OCI-LY1 (cell line): ENCODE data around the gene LAMB3.

Experiments used
- H2AFZ ChIP-seq: fragments of 200-600 bp; sonication (generic), shearing (Covaris generic); 2 replicates; pipeline ENCODE4 v1.6.0; 2014; ENCODE audit warnings: antibody characterized with exemption, mild to moderate bottlenecking, low read length
- H3F3A ChIP-seq: fragments of 200-600 bp; sonication (generic), shearing (Covaris generic); 2 replicates; pipeline ENCODE4 v1.6.0; 2014; ENCODE audit warnings: mild to moderate bottlenecking, antibody characterized with exemption, low read length, moderate library complexity; ENCODE audit not compliant: insufficient read depth
- H3K27ac ChIP-seq: fragments of 200-600 bp; sonication (generic); 2 replicates; pipeline ENCODE4 v1.5.1; 2014; ENCODE audit warnings: low read length, mixed run types, mild to moderate bottlenecking, low read depth; ENCODE audit not compliant: poor library complexity, severe bottlenecking
- H3K27me3 ChIP-seq: fragments of 200-600 bp; sonication (generic); 2 replicates; pipeline ENCODE4 v1.6.0; 2014; ENCODE audit warnings: antibody characterized with exemption, mild to moderate bottlenecking, low read length, moderate library complexity; ENCODE audit not compliant: insufficient read depth
- H3K36me3 ChIP-seq: fragments of 200-600 bp; sonication (generic); 2 replicates; pipeline ENCODE4 v1.6.1; 2014; ENCODE audit warnings: mild to moderate bottlenecking, antibody characterized with exemption, low read length, moderate library complexity, mixed read lengths; ENCODE audit not compliant: insufficient read depth
- H3K4me1 ChIP-seq: fragments of 200-600 bp; sonication (generic); 2 replicates; pipeline ENCODE4 v1.5.1; 2014; ENCODE audit warnings: mild to moderate bottlenecking, low read length, moderate library complexity; ENCODE audit not compliant: insufficient read depth, severe bottlenecking
- H3K4me2 ChIP-seq: fragments of 200-600 bp; sonication (generic), shearing (Covaris generic); 2 replicates; pipeline ENCODE4 v1.6.1; 2014; ENCODE audit warnings: low read length
- H3K4me3 ChIP-seq: fragments of 200-600 bp; sonication (generic); 2 replicates; pipeline ENCODE4 v1.5.1; 2014; ENCODE audit warnings: low read length, low read depth, mild to moderate bottlenecking, mixed read lengths; ENCODE audit not compliant: poor library complexity, severe bottlenecking
- H3K79me2 ChIP-seq: fragments of 200-600 bp; shearing (Covaris generic); 2 replicates; pipeline ENCODE4 v1.6.1; 2016; ENCODE audit warnings: mixed run types, low read length, mixed read lengths; ENCODE audit not compliant: insufficient read depth
- H3K9ac ChIP-seq: fragments of 200-600 bp; sonication (generic), shearing (Covaris generic); 2 replicates; pipeline ENCODE4 v1.6.1; 2014; ENCODE audit warnings: mild to moderate bottlenecking, low read length, mixed read lengths
- H3K9me2 ChIP-seq: fragments of 200-600 bp; sonication (generic), shearing (Covaris generic); 2 replicates; pipeline ENCODE4 v1.6.1; 2014; ENCODE audit warnings: low read depth, mild to moderate bottlenecking, low read length, mixed read lengths
- H3K9me3 ChIP-seq: fragments of 200-600 bp; shearing (Covaris generic); 2 replicates; pipeline ENCODE4 v1.6.1; 2014; ENCODE audit warnings: low read length, mixed read lengths
- H4K20me1 ChIP-seq: fragments of 200-600 bp; sonication (generic), shearing (Covaris generic); 2 replicates; pipeline ENCODE4 v1.6.0; 2016; ENCODE audit warnings: mild to moderate bottlenecking, low read length; ENCODE audit not compliant: insufficient read depth
- CTCF ChIP-seq: fragments of 200-600 bp; sonication (generic), shearing (Covaris generic); IDR thresholded peaks from 2 replicates; pipeline ENCODE4 v1.5.1; 2017; ENCODE audit warnings: mild to moderate bottlenecking, antibody characterized with exemption, low read length, moderate library complexity, mixed read lengths
- EZH2 ChIP-seq: fragments of 200-600 bp; sonication (generic), shearing (Covaris generic); IDR thresholded peaks from 2 replicates; pipeline ENCODE4 v1.8.0; 2017; ENCODE audit warnings: borderline replicate concordance, mixed run types, mild to moderate bottlenecking, antibody characterized with exemption, low read length, moderate library complexity, mixed read lengths

The LAMB3 gene

GRCh38 chr1:209650454-209650853 lies 1.8 kb downstream of the LAMB3 start:
- no peak overlapping the region for H3K4me3 ChIP-seq
- H3K27ac ChIP-seq = no peak overlapping the region
- H3K4me2 ChIP-seq = no peak overlapping the region
- H3K9me3 ChIP-seq = no peaks in the 10 kb centered on the region
- no peaks in the 10 kb centered on the region for H3K27me3 ChIP-seq
- no peak for TF ChIP-seq CTCF
- no peak for TF ChIP-seq EZH2
- H3K4me1 ChIP-seq = no peaks in the 10 kb centered on the region
- no peaks in the 10 kb centered on the region for H3F3A ChIP-seq
- no peaks in the 10 kb centered on the region for H3K36me3 ChIP-seq
- no peak overlapping the region for H2AFZ ChIP-seq
- H4K20me1 ChIP-seq = no peaks in the 10 kb centered on the region
- no peaks in the 10 kb centered on the region for H3K9me2 ChIP-seq
- H3K79me2 ChIP-seq = no peaks in the 10 kb centered on the region
- no peak overlapping the region for H3K9ac ChIP-seq

GRCh38 chr1:209648931-209649776 lies 3.1 kb downstream of the LAMB3 start:
- H4K20me1 ChIP-seq = no peaks in the 10 kb centered on the region
- no peaks in the 10 kb centered on the region for H3K27me3 ChIP-seq
- no peak overlapping the region for H3K4me3 ChIP-seq
- H3K79me2 ChIP-seq = no peaks in the 10 kb centered on the region
- H3K9ac ChIP-seq = no peak overlapping the region
- H3K27ac ChIP-seq = no peak overlapping the region
- TF ChIP-seq CTCF (no peak), EZH2 (no peak)
- H3K9me3 ChIP-seq = no peaks in the 10 kb centered on the region
- H3K4me1 ChIP-seq = no peaks in the 10 kb centered on the region
- H3F3A ChIP-seq = no peaks in the 10 kb centered on the region
- no peak overlapping the region for H3K4me2 ChIP-seq
- H3K9me2 ChIP-seq = no peaks in the 10 kb centered on the region
- H2AFZ ChIP-seq = no peak overlapping the region
- no peaks in the 10 kb centered on the region for H3K36me3 ChIP-seq

GRCh38 chr1:209648346-209648745 lies 3.9 kb downstream of the LAMB3 start:
- Histone ChIP-seq H4K20me1 (no peaks in the 10 kb centered on the region), H3F3A (no peaks in the 10 kb centered on the region), H2AFZ (no peak overlapping the region), H3K9ac (no peak overlapping the region), H3K4me2 (no peak overlapping the region), H3K79me2 (no peaks in the 10 kb centered on the region), H3K4me1 (no peaks in the 10 kb centered on the region), H3K27ac (no peak overlapping the region), H3K4me3 (no peak overlapping the region), H3K9me3 (no peaks in the 10 kb centered on the region), H3K9me2 (no peaks in the 10 kb centered on the region), H3K27me3 (no peaks in the 10 kb centered on the region), H3K36me3 (no peaks in the 10 kb centered on the region)
- TF ChIP-seq CTCF (no peak), EZH2 (no peak)
